Loucy (cell line): Measurements from ENCODE around the gene TEAD3.

Experiments used
- CTCF ChIP-seq: fragments of 200-600 bp; sonication (generic); conservative IDR thresholded peaks from 2 replicates; pipeline ENCODE4 v1.5.1; 2014; ENCODE audit warnings: mild to moderate bottlenecking, antibody characterized with exemption, low read length
- EZH2phosphoT487 ChIP-seq: fragments of 200-600 bp; IDR thresholded peaks from 2 replicates; pipeline ENCODE4 v1.6.1; 2018; ENCODE audit warnings: antibody characterized with exemption, mild to moderate bottlenecking, moderate library complexity, borderline replicate concordance

DNA sequence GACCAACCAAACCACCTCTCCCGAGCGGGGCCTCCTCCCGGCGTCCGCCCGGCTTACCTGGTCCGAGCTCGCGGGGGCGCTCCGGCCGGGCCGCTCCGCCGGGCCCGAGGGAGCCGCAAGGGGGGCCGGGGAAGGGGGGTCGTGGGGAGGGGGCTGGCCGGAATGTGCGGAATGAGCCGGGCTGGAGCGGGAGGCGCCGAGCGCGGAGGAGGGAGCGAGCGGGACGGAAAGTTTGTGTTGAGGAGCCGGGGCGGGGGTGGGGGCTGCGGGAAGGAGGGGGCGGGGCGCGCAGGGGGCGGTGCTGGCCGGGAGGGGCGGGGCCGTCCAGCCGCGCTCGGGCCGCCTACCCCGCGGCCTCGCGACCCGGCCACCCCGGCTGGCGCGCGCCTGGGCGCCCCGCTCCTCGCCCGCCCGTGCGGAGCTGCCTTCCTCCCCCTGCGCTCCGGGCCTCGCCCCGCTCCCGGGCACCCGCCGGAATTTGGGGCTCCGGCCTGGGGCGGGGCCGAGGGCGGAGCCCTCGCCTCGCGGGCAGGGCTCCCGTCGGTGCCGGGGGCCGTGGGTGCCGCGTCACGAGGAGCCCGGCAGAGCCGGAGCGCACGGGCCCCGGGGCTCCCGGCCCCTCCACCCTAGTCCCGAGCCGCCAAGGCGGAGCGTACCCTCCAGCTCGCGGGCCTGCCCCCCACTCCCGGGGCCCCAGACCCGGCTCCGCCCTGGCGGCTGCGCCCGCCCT is at the start of gene TEAD3:
- no peak for TF ChIP-seq CTCF
- no peak for TF ChIP-seq EZH2phosphoT487
